ENCODE results near the gene ZFP36L1.
A peak's percentile ranks its signal among the peaks of the same experiment; 100 is the strongest.

ZFP36L1 gene

DNA sequence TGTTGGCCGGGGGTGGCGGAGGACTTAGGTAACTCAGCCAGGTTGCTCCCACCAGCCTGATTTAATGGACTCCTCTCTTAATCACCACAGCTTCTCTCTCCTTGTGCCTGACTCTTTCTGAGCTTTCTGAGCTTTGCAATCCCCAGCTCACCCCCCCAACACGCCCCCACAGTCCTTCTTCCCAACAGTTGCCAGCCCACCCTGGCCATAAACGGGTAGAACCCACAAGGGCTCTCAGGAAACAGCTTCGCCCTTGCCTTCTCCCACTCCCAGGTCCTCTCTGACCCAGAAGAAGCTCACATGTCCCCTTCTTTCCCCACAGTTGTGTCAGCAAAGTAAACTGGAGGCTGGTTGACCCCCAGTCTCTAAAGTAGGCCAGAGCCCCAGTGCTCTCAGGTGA is 32.9 kb downstream of the ZFP36L1 start:
- no peak for DNase-seq

DNA sequence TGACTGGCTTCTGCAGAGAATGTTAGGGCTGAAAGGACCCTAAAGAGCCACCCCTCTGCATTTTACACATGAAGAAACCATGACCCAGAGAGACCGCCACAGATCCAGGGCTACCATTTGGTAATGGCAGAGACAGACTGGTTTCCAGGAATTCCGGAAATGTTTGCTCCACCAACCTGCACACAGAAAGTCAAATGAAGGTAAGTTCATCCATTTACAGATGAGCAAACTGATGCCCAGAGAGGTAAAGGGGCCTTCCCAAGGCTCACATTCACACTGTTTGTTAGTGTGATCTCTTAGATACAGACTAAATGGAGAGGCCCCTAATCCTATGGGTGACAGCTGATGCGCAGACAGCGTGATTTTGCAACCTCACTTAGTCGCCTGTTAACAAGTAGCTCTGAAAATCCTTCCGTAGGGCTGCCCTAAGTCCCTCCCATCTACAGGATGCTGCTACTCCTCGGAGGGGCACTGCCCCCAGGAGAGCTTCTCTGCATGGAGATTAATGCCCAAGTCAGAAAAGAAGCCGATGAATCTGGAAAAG is 33.8 kb downstream of the ZFP36L1 start:
- DNase-seq = no peak

DNA sequence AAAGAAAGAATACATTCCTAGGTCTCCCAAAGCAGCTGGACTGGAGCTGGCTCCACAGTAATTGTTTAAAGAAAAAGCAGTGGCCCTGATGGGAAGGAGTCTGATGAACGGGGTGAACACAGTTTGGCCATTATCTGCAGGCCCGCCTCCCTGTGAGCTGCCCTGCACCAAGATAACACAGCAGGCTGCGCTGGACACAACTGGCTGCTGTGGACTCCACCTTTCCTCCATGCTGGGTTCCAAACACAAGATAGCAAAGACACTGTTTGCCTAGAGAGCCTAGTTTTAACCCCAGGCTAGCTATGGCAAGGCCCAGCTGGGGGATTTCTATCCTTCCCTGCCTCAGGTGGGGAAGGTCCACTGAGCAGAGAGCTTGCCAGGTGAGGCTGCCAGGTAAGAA is 34.6 kb downstream of the ZFP36L1 start:
- no peak for DNase-seq

DNA sequence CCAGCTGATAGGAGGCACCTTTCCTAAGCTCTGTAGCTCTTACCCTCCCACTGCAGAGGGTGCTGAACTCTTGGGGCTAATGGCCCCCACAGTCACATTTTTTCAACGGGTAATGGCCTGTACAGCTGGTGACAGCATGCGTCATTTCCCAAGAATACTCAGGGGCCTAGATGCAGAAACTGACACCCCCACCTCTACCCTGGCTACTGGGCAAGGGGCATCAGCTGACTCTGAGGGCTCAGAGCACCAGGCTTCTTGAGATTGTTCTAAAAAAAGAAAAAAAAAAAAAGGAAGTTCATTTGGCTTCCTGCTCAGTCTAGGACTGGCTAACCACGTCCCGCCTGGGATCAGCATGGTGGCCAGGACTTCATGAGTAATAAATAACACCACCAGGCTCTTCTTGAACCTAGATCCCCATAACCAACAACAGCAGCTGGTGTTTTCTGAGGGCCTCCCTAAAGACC is 35.2 kb downstream of the ZFP36L1 start:
- DNase-seq = peak; percentile 86

DNA sequence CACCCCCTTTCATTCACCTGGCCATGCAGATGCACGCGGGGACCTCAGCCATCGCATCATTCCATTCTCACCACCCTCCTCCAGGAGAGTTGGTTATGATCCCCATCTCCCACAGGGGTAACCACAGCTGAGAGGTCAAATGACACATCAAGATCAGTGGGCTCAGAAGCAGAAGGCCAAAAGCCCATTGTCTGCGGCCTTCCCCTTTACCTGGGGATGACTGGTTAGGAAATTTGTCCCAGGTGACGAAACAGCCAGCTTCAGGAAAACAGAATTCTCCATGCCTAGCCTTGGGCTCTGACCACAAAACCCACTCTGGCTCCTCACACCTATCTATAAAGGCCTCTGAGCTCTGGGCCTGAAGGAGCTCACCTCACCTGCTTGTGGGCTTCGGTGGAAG is 36.1 kb downstream of the ZFP36L1 start:
- DNase-seq = no peak

DNA sequence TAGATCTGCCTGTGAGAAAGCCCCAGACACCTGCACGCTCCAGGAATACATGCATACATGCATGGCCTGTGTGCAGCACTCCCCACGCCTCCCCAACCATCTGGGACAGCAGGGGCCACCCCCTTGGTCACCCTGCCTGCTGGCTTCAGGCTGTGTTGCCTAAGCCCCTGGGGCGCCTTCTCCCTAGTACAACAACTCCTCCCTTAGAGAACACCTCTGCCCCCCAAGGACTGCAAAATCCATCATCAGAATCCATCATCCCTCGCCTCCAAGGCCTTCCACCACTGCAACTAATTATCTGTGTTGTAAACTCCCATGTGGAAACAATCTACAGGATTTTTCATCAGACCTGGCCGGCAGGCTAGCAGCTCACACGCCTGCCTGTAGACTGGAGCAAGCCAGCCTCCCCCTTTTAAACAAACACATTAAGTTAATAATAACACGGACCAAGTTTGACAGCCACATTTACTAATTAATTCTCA is 36.8 kb downstream of the ZFP36L1 start:
- no peak for DNase-seq

DNA sequence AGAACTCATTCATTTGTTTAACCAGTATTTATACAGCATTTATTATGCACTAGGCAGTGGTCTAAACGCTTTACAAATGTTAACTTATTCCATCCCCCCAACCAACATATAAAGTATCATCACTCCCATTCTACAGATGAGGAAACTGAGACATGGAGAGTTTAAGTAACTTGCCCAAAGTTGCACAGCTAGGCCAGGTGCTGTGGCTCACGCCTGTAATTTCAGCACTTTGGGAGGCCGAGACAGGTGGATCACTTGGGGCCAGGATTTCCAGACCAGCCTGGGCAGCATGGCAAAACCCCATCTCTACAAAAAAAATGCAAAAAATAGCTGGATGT is 37.9 kb downstream of the ZFP36L1 start:
- DNase-seq = no peak

DNA sequence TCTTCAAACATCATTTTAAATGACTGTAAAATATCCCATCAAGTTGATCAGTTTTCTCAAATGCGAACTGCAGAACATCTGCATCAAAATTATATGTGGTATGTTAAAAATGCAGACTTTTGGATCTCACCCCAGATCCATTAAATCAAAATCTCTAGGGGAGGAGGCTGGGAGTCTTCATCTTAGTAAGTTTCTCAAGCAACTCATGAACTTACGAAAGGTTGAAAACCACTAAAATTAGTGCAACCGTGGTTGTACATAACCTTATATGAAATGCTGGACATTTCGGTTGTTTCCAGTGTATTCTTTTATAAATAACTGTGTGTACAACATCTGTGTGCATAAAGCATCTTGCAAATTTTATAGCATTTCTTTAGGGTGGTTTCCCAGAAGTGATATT is 39.2 kb downstream of the ZFP36L1 start:
- DNase-seq = no peak

DNA sequence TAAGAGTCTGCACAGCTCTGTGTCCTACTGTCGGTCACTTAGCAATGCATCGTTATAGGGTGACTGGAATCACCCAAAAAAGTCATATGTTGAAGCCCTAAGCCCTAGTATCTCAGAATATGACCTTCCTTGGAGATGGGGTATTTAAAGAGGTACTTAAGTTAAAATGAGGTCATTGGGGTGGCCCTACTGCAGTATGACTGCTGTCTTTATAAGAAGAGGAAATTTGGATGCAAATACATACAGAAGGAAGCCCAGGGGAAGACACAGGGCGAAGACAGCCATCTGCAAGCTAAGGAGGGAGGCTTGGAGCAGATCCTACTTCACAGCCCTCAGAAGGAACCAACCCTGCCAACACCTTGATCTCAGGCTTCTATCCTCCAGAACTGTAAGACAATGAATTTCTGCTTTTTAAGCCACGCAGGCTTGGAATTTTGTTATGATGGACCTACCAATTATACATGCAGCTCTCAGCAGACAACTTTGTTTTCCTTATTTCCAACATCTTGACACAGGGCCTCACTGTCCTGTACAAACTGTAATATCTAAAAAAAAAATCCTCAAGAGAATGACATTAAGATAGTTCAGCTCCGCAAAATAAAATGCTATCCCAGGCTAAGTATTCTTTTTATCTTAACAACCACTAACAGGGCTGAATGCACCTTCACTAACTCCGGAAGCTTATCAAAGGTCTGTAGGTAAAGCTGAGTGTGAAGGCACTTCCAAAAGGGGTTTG is 40.4 kb downstream of the ZFP36L1 start:
- no peak for DNase-seq

DNA sequence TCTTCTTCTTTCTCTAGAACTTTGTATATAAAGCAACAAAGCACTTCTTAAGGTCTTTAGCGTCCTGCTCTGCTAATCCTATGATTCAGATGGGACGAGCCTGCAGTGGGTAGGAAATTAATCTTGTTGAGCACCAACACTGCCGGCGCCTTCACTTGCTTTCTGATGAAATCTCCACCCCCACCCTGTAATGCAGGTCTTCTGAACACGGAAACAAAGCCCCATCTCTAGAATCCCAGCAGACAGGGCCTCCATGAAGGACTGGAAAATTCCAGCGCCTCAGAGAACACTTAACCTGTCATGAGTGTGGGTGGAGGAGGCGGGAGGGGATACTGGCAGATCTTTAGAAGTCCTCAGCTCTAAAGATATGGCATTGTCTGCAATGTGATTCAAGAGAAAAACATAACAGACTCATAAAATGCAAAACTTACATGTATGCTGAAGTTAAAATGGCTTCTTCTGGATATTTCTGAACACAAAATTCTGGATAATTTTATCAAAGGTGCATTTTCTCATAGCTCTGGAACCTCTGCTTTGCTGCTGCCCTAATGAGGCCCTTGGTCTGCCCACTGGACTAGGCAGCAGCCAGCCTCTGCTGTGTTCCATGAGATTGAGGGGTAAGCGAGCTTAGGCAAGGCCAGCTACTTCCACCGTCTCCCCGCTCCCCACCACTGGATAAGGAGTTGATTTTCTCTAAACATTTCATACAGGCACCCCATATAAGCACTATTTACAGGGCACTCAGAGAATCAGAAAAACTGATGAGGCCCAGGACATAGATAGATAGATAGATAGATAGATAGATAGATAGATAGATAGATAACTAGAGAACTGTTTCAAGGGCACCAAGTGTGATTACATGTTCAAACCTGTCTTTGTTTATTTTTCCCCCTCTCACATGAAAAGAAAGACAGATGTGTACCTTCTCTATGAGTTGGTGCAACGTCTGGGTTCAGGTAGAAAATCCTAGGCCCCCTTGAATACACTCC is 43.1 kb downstream of the ZFP36L1 start:
- DNase-seq = no peak

DNA sequence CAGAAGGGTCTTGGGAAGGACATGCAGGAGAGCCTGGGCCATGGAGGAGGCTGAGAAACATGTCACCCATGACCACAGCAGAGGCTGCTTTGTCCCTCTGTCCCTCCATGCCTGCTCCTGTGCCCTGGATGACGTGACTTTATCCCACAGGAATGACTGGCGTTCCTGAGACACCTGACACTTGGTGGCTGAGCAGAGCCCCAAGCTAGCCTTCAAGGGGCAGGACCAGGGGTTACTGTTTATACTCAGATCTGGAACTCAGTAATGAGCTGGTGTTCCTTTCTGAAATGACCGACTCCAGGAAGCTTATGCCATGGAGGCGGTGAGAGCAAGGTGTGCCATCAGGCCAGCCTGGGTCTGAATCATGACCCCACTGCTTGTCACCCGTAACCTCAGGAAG is 44.2 kb downstream of the ZFP36L1 start:
- no peak for DNase-seq

DNA sequence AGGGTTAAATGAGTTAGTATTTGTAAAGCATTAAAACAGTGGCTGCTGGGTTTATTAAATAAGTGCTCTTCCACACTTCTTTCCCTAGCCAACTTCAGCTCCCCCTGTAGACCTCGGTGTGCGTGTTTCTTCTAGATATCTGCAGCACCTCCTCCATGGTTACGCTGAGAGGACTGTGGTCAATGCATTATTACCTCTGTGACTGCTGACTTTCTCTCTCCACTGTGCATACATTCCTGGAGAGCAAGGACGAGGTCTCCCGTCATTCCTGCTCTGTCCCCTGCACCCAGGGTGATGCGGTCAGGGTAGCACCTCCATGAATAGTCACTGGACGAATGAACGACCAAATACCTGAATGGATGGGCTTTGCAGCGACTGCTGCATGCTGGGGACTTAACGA is 44.6 kb downstream of the ZFP36L1 start:
- no peak for DNase-seq

DNA sequence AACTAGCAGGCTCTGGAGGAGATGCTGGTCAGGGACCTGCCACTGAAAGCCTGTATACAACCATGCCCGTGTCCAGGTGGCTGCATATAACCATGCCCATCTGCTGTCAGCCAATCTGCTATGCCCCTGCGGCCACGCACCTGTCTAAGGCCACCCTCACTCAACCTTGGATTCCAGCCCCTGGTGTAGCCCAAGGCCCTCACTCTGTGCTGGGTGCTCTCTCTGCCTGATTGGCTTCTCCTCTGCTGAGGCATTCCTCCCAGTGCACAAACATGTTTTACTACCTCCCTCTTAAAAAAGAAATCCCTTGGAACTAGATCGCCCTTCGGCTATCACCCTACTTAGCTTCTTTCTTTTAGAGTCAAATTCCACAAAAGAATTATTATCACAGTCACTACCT is 45.5 kb downstream of the ZFP36L1 start:
- DNase-seq = no peak

DNA sequence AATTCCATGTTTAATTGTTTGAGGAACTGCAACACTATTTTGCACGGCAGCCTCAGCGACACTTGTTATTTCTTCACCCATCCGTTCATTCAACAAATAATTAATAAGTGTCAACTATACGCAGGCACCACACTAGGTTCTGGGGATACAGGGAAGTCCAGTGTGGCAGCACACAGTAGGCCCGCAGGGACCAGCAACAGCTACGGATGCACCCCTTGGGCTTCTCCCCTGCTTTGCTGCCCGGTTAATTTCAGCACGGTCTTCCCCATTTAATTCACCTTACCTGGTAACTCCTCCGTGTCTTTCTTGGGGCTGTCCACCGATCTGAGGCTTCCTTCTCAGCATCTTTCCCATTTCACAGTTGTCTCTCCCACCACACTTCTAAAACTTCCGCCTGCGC is 48.3 kb downstream of the ZFP36L1 start:
- no peak for DNase-seq

DNA sequence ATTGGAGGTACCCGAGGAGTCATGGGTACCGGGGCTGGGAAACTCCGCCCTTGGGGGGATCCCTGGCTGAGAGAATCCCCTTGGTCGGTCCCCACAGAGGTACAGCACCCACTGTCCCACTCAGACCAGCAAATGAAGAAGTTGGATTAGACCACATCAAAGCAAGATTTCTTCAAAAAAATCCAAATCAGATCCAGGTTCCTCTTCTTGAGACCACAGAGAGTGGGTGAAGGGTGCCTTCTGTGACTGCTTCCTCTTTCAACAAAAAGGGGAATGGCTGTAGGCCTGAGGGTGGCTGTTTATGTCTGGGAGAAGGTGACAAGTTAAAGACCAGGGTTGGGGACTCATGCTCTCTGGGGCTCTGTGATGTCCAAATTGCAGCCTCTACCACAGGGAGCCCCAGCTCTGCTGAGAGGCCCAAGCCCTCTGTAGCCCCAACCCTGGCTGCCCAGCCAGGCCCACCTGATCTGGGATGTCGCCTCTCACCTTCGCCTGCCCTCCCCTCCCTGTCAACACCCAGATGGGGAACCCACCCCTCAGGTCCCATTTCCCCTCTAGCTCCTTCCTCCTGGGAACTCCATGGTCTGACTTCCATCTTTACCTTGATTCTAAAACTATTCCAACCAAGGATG is 50.9 kb downstream of the ZFP36L1 start:
- DNase-seq = peak; percentile 75

DNA sequence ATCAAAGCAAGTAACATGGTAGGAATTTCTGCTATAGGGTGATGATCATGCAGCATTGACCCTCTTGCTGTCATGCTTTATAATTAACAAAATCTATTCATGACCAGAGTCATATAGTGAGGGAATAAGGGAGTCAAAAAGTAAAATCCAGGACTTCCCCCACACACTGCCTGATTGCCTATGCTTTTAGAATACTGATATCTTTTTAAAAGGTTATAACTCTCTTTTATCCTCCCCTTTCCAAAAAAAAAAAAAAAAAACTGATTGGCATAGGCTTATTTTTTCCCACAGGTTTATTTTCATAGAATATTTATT is 51.4 kb downstream of the ZFP36L1 start:
- no peak for DNase-seq

DNA sequence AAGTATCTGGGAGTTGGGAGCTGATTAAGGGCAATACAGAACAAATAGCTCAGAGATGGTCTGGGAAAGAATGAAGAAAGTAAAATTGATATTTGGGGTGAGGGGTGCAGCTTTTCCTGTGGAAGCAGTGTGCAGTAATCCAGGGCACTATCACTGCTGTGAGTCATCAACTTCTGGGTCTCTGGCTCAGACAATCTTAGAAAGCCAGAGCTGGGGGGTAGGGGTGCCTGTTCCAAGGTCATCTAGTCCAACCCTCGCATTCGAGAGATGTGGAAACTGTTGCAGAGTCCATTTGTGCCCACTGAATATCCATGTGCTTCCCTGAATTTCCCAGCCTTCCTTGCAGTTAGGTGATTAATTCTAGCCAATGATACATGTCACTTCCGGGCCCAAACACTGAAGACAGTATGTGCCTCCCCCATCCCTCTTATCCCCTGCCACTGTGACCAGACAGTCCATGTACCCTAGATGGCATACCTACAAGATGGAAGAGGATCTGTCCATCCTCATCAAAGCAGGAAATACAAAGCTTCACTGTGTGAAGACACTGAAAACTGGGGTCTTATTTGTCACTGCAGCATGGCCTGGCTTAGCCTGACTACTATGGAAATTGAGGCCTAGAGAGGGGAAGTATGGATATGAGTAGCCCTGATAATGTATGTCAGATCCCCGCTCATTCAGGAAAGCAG is 51.9 kb downstream of the ZFP36L1 start:
- no peak for DNase-seq

DNA sequence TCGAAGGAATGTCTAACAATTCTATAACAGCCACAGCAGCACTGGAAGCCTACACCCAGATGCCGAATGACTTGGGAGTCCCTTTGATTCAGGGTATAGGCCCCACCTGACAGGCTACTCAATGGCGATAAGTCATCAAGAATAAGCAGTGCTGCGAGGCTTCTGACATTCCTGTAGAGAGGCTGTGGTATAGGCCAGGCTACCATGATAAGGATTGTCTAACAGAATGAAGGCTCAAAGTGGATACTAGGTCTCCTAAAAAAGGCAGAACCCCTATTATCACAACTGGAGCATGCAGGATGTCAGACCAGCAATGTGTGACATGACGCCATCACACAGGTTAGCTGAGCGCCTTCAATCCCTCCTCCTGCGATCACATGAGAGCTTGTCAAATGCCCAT is 53.2 kb downstream of the ZFP36L1 start:
- no peak for DNase-seq

DNA sequence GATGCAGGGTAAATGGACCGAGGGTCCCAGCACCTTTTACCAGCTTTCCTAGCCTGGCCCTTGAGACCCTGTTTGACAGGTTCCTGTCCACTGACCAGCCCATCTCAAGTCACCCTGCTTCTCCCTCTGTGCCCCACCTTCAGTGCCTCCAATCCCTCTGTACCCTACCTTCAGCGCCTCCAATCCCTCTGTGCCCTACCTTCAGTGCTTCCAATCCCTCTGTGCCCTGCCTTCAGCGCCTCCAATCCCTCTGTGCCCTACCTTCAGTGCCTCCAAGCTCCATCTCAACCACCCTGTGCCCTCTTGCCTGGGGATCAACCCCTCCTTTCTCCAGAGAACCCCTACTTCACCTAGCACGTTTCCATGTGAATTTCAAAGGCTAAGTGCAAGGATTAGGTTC is 54.3 kb downstream of the ZFP36L1 start:
- DNase-seq = no peak

Measured in KG1 (cell line).